H9 (cell line): ENCODE measurements around the gene CELSR2. TPM values are rescaled to one million over a fixed set of nuclear protein-coding genes. Genes with fewer than 3 reads are reported as not detected.

Experiments used
- DNase-seq: peaks from one replicate; pipeline ENCODE4 v3.0.0-alpha.2; 2017
- H2AFZ ChIP-seq: one replicate; pipeline ENCODE4 v1.6.1; 2013; ENCODE audit warnings: mild to moderate bottlenecking, low read length, control low read depth, moderate library complexity
- H2AK5ac ChIP-seq: 2 replicates; pipeline ENCODE4 v1.6.1; 2013; ENCODE audit warnings: low read length, control low read depth, mixed read lengths; ENCODE audit not compliant: insufficient read length
- H2BK120ac ChIP-seq: one replicate; pipeline ENCODE4 v1.6.1; 2013; ENCODE audit warnings: low read depth, mild to moderate bottlenecking, low read length, control low read depth, inconsistent platforms; ENCODE audit not compliant: poor library complexity, severe bottlenecking
- H2BK12ac ChIP-seq: 2 replicates; pipeline ENCODE4 v1.6.1; 2013; ENCODE audit warnings: low read length, control low read depth, mixed read lengths, low read depth; ENCODE audit not compliant: insufficient read length
- H2BK15ac ChIP-seq: 2 replicates; pipeline ENCODE4 v1.6.1; 2013; ENCODE audit warnings: low read depth, low read length, control low read depth
- H2BK20ac ChIP-seq: one replicate; pipeline ENCODE4 v1.6.1; 2013; ENCODE audit warnings: low read depth, mild to moderate bottlenecking, low read length, control low read depth, inconsistent platforms; ENCODE audit not compliant: poor library complexity, severe bottlenecking
- H2BK5ac ChIP-seq: 2 replicates; pipeline ENCODE4 v1.6.1; 2013; ENCODE audit warnings: low read length, control low read depth, mixed read lengths; ENCODE audit not compliant: insufficient read length
- H3K14ac ChIP-seq: 2 replicates; pipeline ENCODE4 v1.6.1; 2013; ENCODE audit warnings: low read length, control low read depth; ENCODE audit not compliant: insufficient read depth
- H3K18ac ChIP-seq: 2 replicates; pipeline ENCODE4 v1.6.1; 2013; ENCODE audit warnings: low read depth, mild to moderate bottlenecking, mixed read lengths, low read length, control low read depth; ENCODE audit not compliant: insufficient read length
- H3K23ac ChIP-seq: 2 replicates; pipeline ENCODE4 v1.6.1; 2013; ENCODE audit warnings: low read length, control low read depth, mixed read lengths, low read depth; ENCODE audit not compliant: insufficient read length
- H3K23me2 ChIP-seq: 2 replicates; pipeline ENCODE4 v1.6.1; 2013; ENCODE audit warnings: low read depth, mild to moderate bottlenecking, mixed read lengths, low read length, control low read depth; ENCODE audit not compliant: insufficient read length, poor library complexity, severe bottlenecking
- H3K27ac ChIP-seq: 2 replicates; pipeline ENCODE4 v1.5.1; 2013; ENCODE audit warnings: low read length, control low read depth, mixed read lengths, low read depth; ENCODE audit not compliant: insufficient read length
- H3K27me3 ChIP-seq: 2 replicates; pipeline ENCODE4 v1.6.1; 2013; ENCODE audit warnings: low read length, control low read depth, inconsistent platforms; ENCODE audit not compliant: insufficient read depth
- H3K4ac ChIP-seq: 2 replicates; pipeline ENCODE4 v1.6.1; 2013; ENCODE audit warnings: low read depth, mild to moderate bottlenecking, control low read depth, inconsistent platforms, low read length, moderate library complexity
- H3K4me1 ChIP-seq: 2 replicates; pipeline ENCODE4 v1.6.1; 2013; ENCODE audit warnings: low read length, control low read depth, inconsistent platforms; ENCODE audit not compliant: insufficient read depth
- H3K4me2 ChIP-seq: 2 replicates; pipeline ENCODE4 v1.6.1; 2013; ENCODE audit warnings: low read length, control low read depth, mixed read lengths; ENCODE audit not compliant: insufficient read length, insufficient read depth
- H3K56ac ChIP-seq: 2 replicates; pipeline ENCODE4 v1.6.1; 2013; ENCODE audit warnings: low read depth, mild to moderate bottlenecking, mixed read lengths, low read length, control low read depth; ENCODE audit not compliant: insufficient read length
- H3K79me1 ChIP-seq: 2 replicates; pipeline ENCODE4 v1.6.1; 2013; ENCODE audit warnings: low read depth, mild to moderate bottlenecking, moderate library complexity, low read length, control low read depth, inconsistent platforms; ENCODE audit not compliant: insufficient read depth, poor library complexity, severe bottlenecking
- H3K79me2 ChIP-seq: 2 replicates; pipeline ENCODE4 v1.6.1; 2013; ENCODE audit warnings: low read length, control low read depth, inconsistent platforms; ENCODE audit not compliant: insufficient read depth
- H3K9ac ChIP-seq: 2 replicates; pipeline ENCODE4 v1.6.1; 2013; ENCODE audit warnings: low read length, control low read depth, mixed read lengths; ENCODE audit not compliant: insufficient read length; ENCODE audit errors: extremely low read depth
- H3K9me3 ChIP-seq: one replicate; pipeline ENCODE4 v1.6.1; 2013; ENCODE audit warnings: low read depth, low read length, inconsistent platforms; ENCODE audit not compliant: control insufficient read depth
- H3T11ph ChIP-seq: one replicate; pipeline ENCODE4 v1.6.1; 2013; ENCODE audit warnings: mild to moderate bottlenecking, low read length, control low read depth, inconsistent platforms
- H4K20me1 ChIP-seq: one replicate; pipeline ENCODE4 v1.6.1; 2013; ENCODE audit not compliant: control insufficient read depth, insufficient read length, insufficient read depth
- H4K5ac ChIP-seq: 2 replicates; pipeline ENCODE4 v1.6.1; 2013; ENCODE audit warnings: low read depth, mild to moderate bottlenecking, mixed read lengths, low read length, control low read depth; ENCODE audit not compliant: insufficient read length
- H4K8ac ChIP-seq: replicated peaks from 2 replicates; pipeline ENCODE4 v1.6.1; 2013; ENCODE audit warnings: low read length, control low read depth, mixed read lengths, low read depth; ENCODE audit not compliant: insufficient read length
- H4K91ac ChIP-seq: 2 replicates; pipeline ENCODE4 v1.6.1; 2013; ENCODE audit warnings: low read depth, mild to moderate bottlenecking, moderate library complexity, mixed read lengths, low read length, control low read depth; ENCODE audit not compliant: insufficient read length
- H3K27ac Mint-ChIP-seq, 3 experiments: 2 replicates in 2 of 3; 3 replicates in 1 of 3; pipeline ENCODE4 v1.8.0; 2020 to 2021; ENCODE audit warnings: mixed read lengths in 3 of 3, mild to moderate bottlenecking in 1 of 3, moderate library complexity in 1 of 3
- H3K27me3 Mint-ChIP-seq: 2 replicates; pipeline ENCODE4 v1.8.0; 2021; ENCODE audit warnings: low read depth, mild to moderate bottlenecking, moderate library complexity, mixed read lengths
- H3K36me3 Mint-ChIP-seq, 3 experiments: 2 replicates in 2 of 3; 3 replicates in 1 of 3; pipeline ENCODE4 v1.8.0; 2020 to 2021; ENCODE audit warnings: low read depth in 3 of 3, mixed read lengths in 3 of 3; ENCODE audit not compliant: insufficient read depth in 1 of 3
- H3K4me1 Mint-ChIP-seq, 2 experiments: 2 replicates each; pipeline ENCODE4 v1.8.0; 2020; ENCODE audit warnings: mixed read lengths in 2 of 2
- H3K4me3 Mint-ChIP-seq, 2 experiments: 2 replicates in 1 of 2; 3 replicates in 1 of 2; pipeline ENCODE4 v1.8.0; 2020 to 2021; ENCODE audit warnings: mild to moderate bottlenecking in 2 of 2, mixed read lengths in 2 of 2, moderate library complexity in 1 of 2
- H3K9me3 Mint-ChIP-seq, 2 experiments: 2 replicates in 1 of 2; 3 replicates in 1 of 2; pipeline ENCODE4 v1.8.0; 2020; ENCODE audit warnings: mild to moderate bottlenecking in 2 of 2, mixed read lengths in 2 of 2, moderate library complexity in 1 of 2
- WGBS: extraction: QIAGEN DNeasy Blood & Tissue Kit; methylation state at CpG from one replicate; pipeline ENCODE4 v1.1.7; 2013; ENCODE audit warnings: missing lambda C conversion rate, low lambda C conversion rate, mixed read lengths; ENCODE audit not compliant: insufficient read length; ENCODE audit errors: extremely low coverage; 5-methylcytosine and 5-hydroxymethylcytosine counted together
- total RNA-seq: library from RNA; stranded (reverse); gene quantifications from 2 replicates; pipeline ENCODE4 v1.2.1, GENCODE V29; 2021
- TF ChIP-seq, protein P1 (sequence below): fragments of 200-600 bp; sonication (generic); conservative IDR thresholded peaks from 3 replicates; pipeline ENCODE4 v1.8.0; 2021; ENCODE audit warnings: antibody characterized with exemption, mild to moderate bottlenecking

CELSR2 gene
- total RNA-seq, 1 experiment from 2014 or later: 29.2 TPM

DNA sequence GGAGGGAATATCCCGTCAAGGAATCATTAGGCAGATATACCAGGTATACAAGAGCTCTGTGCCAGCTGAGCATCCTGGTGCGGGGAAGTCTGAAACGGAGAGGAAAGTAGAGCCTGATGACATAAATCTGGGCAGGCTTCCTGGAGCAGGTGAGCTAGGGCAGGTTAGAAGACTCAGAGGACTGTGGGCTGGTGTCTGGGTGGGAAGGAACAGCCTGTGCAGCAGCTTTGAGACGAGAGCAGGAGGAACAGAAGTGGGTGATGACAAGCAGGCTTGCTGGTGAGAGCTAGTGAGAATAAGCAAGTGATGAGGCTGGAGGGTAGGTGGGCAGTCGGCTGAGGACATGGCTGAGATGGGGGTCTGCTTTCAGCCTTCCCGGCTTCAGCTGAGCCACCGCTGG is 6.7 kb downstream of the CELSR2 start:
- no peak overlapping the region for H2BK12ac ChIP-seq
- no peak overlapping the region for H2BK20ac ChIP-seq
- H3K23ac ChIP-seq: no peak overlapping the region
- H3K27me3 ChIP-seq: no peaks in the 10 kb centered on the region; the same call in 1 of the 2 replicates
- Mint-ChIP-seq H3K27ac (peak overlapping the region in 1 of 3 experiments; percentile 53; a peak in 2 of 7 replicates), H3K9me3 (peaks cover 9 to 15% of the 10 kb centered on the region in 2 experiments), H3K4me1 (peaks cover 51 to 63% of the 10 kb centered on the region in 2 experiments), H3K4me3 (no peak overlapping the region; a peak in 1 of 5 replicates), H3K27me3 (peaks cover 13% of the 10 kb centered on the region), H3K36me3 (peaks cover 19 to 35% (median 28%) of the 10 kb centered on the region in 3 experiments)
- no peak overlapping the region for H2BK120ac ChIP-seq
- H3K23me2 ChIP-seq: peaks cover 5% of the 10 kb centered on the region
- no peak overlapping the region for H2AK5ac ChIP-seq
- TF ChIP-seq, protein P1, sequence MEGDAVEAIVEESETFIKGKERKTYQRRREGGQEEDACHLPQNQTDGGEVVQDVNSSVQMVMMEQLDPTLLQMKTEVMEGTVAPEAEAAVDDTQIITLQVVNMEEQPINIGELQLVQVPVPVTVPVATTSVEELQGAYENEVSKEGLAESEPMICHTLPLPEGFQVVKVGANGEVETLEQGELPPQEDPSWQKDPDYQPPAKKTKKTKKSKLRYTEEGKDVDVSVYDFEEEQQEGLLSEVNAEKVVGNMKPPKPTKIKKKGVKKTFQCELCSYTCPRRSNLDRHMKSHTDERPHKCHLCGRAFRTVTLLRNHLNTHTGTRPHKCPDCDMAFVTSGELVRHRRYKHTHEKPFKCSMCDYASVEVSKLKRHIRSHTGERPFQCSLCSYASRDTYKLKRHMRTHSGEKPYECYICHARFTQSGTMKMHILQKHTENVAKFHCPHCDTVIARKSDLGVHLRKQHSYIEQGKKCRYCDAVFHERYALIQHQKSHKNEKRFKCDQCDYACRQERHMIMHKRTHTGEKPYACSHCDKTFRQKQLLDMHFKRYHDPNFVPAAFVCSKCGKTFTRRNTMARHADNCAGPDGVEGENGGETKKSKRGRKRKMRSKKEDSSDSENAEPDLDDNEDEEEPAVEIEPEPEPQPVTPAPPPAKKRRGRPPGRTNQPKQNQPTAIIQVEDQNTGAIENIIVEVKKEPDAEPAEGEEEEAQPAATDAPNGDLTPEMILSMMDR: no peak
- H4K5ac ChIP-seq: no peak overlapping the region
- WGBS: no CpG with 5 or more reads among the region's 7 CpGs
- H3K9me3 ChIP-seq: no peaks in the 10 kb centered on the region
- no peak overlapping the region for H3T11ph ChIP-seq
- H2AFZ ChIP-seq: no peak overlapping the region
- no peak overlapping the region for H3K56ac ChIP-seq
- H3K14ac ChIP-seq: no peak overlapping the region
- no peak for DNase-seq
- no peaks in the 10 kb centered on the region; the same call in 1 of the 2 replicates for H3K79me2 ChIP-seq
- no peak overlapping the region for H3K4me2 ChIP-seq
- no peak overlapping the region for H4K8ac ChIP-seq
- H4K91ac ChIP-seq: no peak overlapping the region
- H3K18ac ChIP-seq: no peak overlapping the region
- no peak overlapping the region for H3K27ac ChIP-seq
- H3K4me1 ChIP-seq: no peaks in the 10 kb centered on the region; the same call in 1 of the 2 replicates
- no peak overlapping the region for H3K4ac ChIP-seq
- no peak overlapping the region for H2BK15ac ChIP-seq
- H3K79me1 ChIP-seq: no peaks in the 10 kb centered on the region
- H3K9ac ChIP-seq: no peak overlapping the region
- H4K20me1 ChIP-seq: no peaks in the 10 kb centered on the region
- H2BK5ac ChIP-seq: no peak overlapping the region
